GM13977 (cell line): ENCODE results near the gene APOBEC3F.
"Not testable (repeated sequence)": the region's sequence is repeated elsewhere in the genome, so short reads cannot be mapped to it uniquely, and the experiment has no call there.

Experiments used
- DNase-seq: peaks from one replicate; pipeline ENCODE4 v3.0.0; 2012; ENCODE audit warnings: low spot score
- CTCF ChIP-seq: IDR thresholded peaks from 2 replicates; pipeline ENCODE4 v1.5.1; 2012; ENCODE audit warnings: mild to moderate bottlenecking, control low read depth; ENCODE audit not compliant: insufficient read depth; ENCODE audit errors: extremely low read depth, missing control alignments
- in situ Hi-C: fragments of 300-500 bp; cut with MboI; formaldehyde crosslinking; loops from one replicate; pipeline ENCODE4 v1.12.0; 2022; ENCODE audit warnings: low sequenced_read_pairs, low pct_unique_long_range_greater_than_20kb, mixed read lengths, inconsistent platforms; ENCODE audit not compliant: unreplicated experiment

APOBEC3F gene

GRCh38 chr22:39010946-39011345 lies 29.7 kb upstream of the APOBEC3F start:
- in situ Hi-C loops: loop anchor here (25.0 kb wide), 1 partner anchor 301 kb away; the partner anchor contains the start of gene RPL3
- no peak for DNase-seq
- TF ChIP-seq CTCF: no peak

GRCh38 chr22:39012533-39013511 lies 27.8 kb upstream of the APOBEC3F start:
- TF ChIP-seq CTCF: no peak
- in situ Hi-C loops: loop anchor here (25.0 kb wide), 1 partner anchor 299 kb away; the partner anchor contains the start of gene RPL3
- DNase-seq: no peak

GRCh38 chr22:39013561-39013941 lies 27.1 kb upstream of the APOBEC3F start:
- in situ Hi-C loops: loop anchor here (25.0 kb wide), 1 partner anchor 299 kb away; the partner anchor contains the start of gene RPL3

GRCh38 chr22:39013942-39014722 lies 26.5 kb upstream of the APOBEC3F start, which contains the start of gene APOBEC3C:
Gene APOBEC3C, plus strand, starts transcription at chr22:39014257. Its CDS starts 106 bp downstream, at chr22:39014363.
- DNase-seq: peak; percentile 87
- TF ChIP-seq CTCF: peak; percentile 23
- in situ Hi-C loops: loop anchor here (25.0 kb wide), 1 partner anchor 298 kb away; the partner anchor contains the start of gene RPL3

More at GRCh38 chr22:39013561-39013941, 27.1 kb upstream of the APOBEC3F start:
- not testable (repeated sequence) for DNase-seq

- in situ Hi-C loops: loop anchor here (25.0 kb wide), 1 partner anchor 298 kb away; the partner anchor contains the start of gene RPL3
- not testable (repeated sequence) for DNase-seq
These were observed 25.9 kb upstream of the APOBEC3F start for GRCh38 chr22:39014723-39015121.

- no peak for TF ChIP-seq CTCF
- no peak for DNase-seq
- in situ Hi-C loops: loop anchor here (25.0 kb wide), 1 partner anchor 296 kb away; the partner anchor contains the start of gene RPL3
These were observed 24.1 kb upstream of the APOBEC3F start for GRCh38 chr22:39016592-39016991.
